ENCODE results near the gene SORCS3.

Gene SORCS3

GRCh38 chr10:105252911-105253310 is 611.8 kb downstream of the SORCS3 start:
- no peak for DNase-seq (ENCODE audit: low read depth, low spot score)
- no peak for TF ChIP-seq CTCF (IDR thresholded peaks at IDR 0.05; ENCODE audit: low read depth, low read length)
- no peak overlapping the region for H3K4me3 ChIP-seq (ENCODE audit: low read depth, low read length)
- in situ Hi-C loops (cut with HindIII; ENCODE audit: low sequenced_read_pairs) = no loop called here

- in situ Hi-C loops (cut with HindIII; ENCODE audit: low sequenced_read_pairs) = no loop called here
- no peak overlapping the region for H3K4me3 ChIP-seq (ENCODE audit: low read depth, low read length)
- DNase-seq (ENCODE audit: low read depth, low spot score) = no peak
- TF ChIP-seq CTCF (IDR thresholded peaks at IDR 0.05; ENCODE audit: low read depth, low read length) = no peak
Observed at GRCh38 chr10:105253515-105254212, 612.6 kb downstream of the SORCS3 start.

GRCh38 chr10:105258036-105258673 is 617.1 kb downstream of the SORCS3 start:
- in situ Hi-C loops (cut with HindIII; ENCODE audit: low sequenced_read_pairs) = no loop called here
- TF ChIP-seq CTCF (IDR thresholded peaks at IDR 0.05; ENCODE audit: low read depth, low read length) = no peak
- H3K4me3 ChIP-seq (ENCODE audit: low read depth, low read length) = no peak overlapping the region
- DNase-seq (ENCODE audit: low read depth, low spot score) = no peak

GRCh38 chr10:105258674-105259065 is 617.6 kb downstream of the SORCS3 start:
- in situ Hi-C loops (cut with HindIII; ENCODE audit: low sequenced_read_pairs) = no loop called here
- no peak overlapping the region for H3K4me3 ChIP-seq (ENCODE audit: low read depth, low read length)
- DNase-seq (ENCODE audit: low read depth, low spot score) = no peak
- no peak for TF ChIP-seq CTCF (IDR thresholded peaks at IDR 0.05; ENCODE audit: low read depth, low read length)

GRCh38 chr10:105259201-105259600 is 618.1 kb downstream of the SORCS3 start:
- DNase-seq (ENCODE audit: low read depth, low spot score) = no peak
- no peak for TF ChIP-seq CTCF (IDR thresholded peaks at IDR 0.05; ENCODE audit: low read depth, low read length)
- no peak overlapping the region for H3K4me3 ChIP-seq (ENCODE audit: low read depth, low read length)
- in situ Hi-C loops (cut with HindIII; ENCODE audit: low sequenced_read_pairs) = no loop called here

- TF ChIP-seq CTCF (IDR thresholded peaks at IDR 0.05; ENCODE audit: low read depth, low read length) = no peak
- no peak overlapping the region for H3K4me3 ChIP-seq (ENCODE audit: low read depth, low read length)
- DNase-seq (ENCODE audit: low read depth, low spot score) = no peak
- in situ Hi-C loops (cut with HindIII; ENCODE audit: low sequenced_read_pairs) = no loop called here
Observed at GRCh38 chr10:105262666-105263065, 621.6 kb downstream of the SORCS3 start.

All from astrocyte of the spinal cord (primary cell).